ENCODE measurements around the gene GMPPA.

The GMPPA gene

GRCh38 chr2:219485201-219485580 lies 13.5 kb upstream of the GMPPA start:
- no peak for DNase-seq (ENCODE audit: low read depth, low spot score)

GRCh38 chr2:219486380-219486959 lies 12.2 kb upstream of the GMPPA start:
- DNase-seq (ENCODE audit: low read depth, low spot score) = no peak

GRCh38 chr2:219488149-219488843 lies 10.4 kb upstream of the GMPPA start:
- no peak for DNase-seq (ENCODE audit: low read depth, low spot score)

GRCh38 chr2:219488844-219489194 lies 9.9 kb upstream of the GMPPA start:
- DNase-seq (ENCODE audit: low read depth, low spot score) = no peak

- no peak for DNase-seq (ENCODE audit: low read depth, low spot score)
Measured at GRCh38 chr2:219489315-219489714, 9.4 kb upstream of the GMPPA start.

- DNase-seq (ENCODE audit: low read depth, low spot score) = no peak
Measured at GRCh38 chr2:219490186-219490585, 8.5 kb upstream of the GMPPA start.

GRCh38 chr2:219490600-219491130 lies 8.0 kb upstream of the GMPPA start:
- no peak for DNase-seq (ENCODE audit: low read depth, low spot score)

GRCh38 chr2:219491278-219491963 lies 7.3 kb upstream of the GMPPA start:
- no peak for DNase-seq (ENCODE audit: low read depth, low spot score)

GRCh38 chr2:219492575-219492974 lies 6.1 kb upstream of the GMPPA start:
- no peak for DNase-seq (ENCODE audit: low read depth, low spot score)

- DNase-seq (ENCODE audit: low read depth, low spot score) = no peak
Measured at GRCh38 chr2:219493086-219493485, 5.6 kb upstream of the GMPPA start.

- no peak for DNase-seq (ENCODE audit: low read depth, low spot score)
Measured at GRCh38 chr2:219494952-219495530, 3.6 kb upstream of the GMPPA start.

GRCh38 chr2:219495531-219496122 lies 3.1 kb upstream of the GMPPA start:
- DNase-seq (ENCODE audit: low read depth, low spot score) = no peak

- no peak for DNase-seq (ENCODE audit: low read depth, low spot score)
Measured at GRCh38 chr2:219496247-219496824, 2.4 kb upstream of the GMPPA start.

GRCh38 chr2:219496825-219497494 lies 1.7 kb upstream of the GMPPA start:
- no peak for DNase-seq (ENCODE audit: low read depth, low spot score)

GRCh38 chr2:219497495-219498279 lies 1.0 kb upstream of the GMPPA start:
- no peak for DNase-seq (ENCODE audit: low read depth, low spot score)

- no peak for DNase-seq (ENCODE audit: low read depth, low spot score)
Measured at GRCh38 chr2:219499058-219499307, 292 bp downstream of the GMPPA start.

- no peak for DNase-seq (ENCODE audit: low read depth, low spot score)
Measured at GRCh38 chr2:219499555-219499954, 864 bp downstream of the GMPPA start.

GRCh38 chr2:219500135-219500534 lies 1.4 kb downstream of the GMPPA start:
- no peak for DNase-seq (ENCODE audit: low read depth, low spot score)

- no peak for DNase-seq (ENCODE audit: low read depth, low spot score)
Measured at GRCh38 chr2:219501849-219502248, 3.2 kb downstream of the GMPPA start.

- DNase-seq (ENCODE audit: low read depth, low spot score) = no peak
Measured at GRCh38 chr2:219502618-219503017, 3.9 kb downstream of the GMPPA start.

GRCh38 chr2:219505585-219505984 lies 6.9 kb downstream of the GMPPA start:
- no peak for DNase-seq (ENCODE audit: low read depth, low spot score)

Measured in brain pericyte (primary cell).